Vagina (tissue), 2 donors: ENCODE data around the gene USP47. TPM values are rescaled to one million over a fixed set of nuclear protein-coding genes. Genes with fewer than 3 reads are reported as not detected.

ENCODE experiments used
- DNase-seq, 2 donors: peaks; one replicate each; pipeline ENCODE4 v3.0.0-alpha.2; 2017; ENCODE audit errors: extremely low spot score in 2 of 2
- H3K27ac ChIP-seq: fragments of 200-600 bp; sonication (generic); one replicate; pipeline ENCODE4 v1.5.1; 2019
- H3K27me3 ChIP-seq: fragments of 200-600 bp; sonication (generic); one replicate; pipeline ENCODE4 v1.5.1; 2019
- H3K36me3 ChIP-seq, 2 donors: fragments of 200-600 bp; sonication (generic); one replicate each; pipeline ENCODE4 v1.5.1; 2017 to 2019
- H3K4me1 ChIP-seq: fragments of 200-600 bp; sonication (generic); one replicate; pipeline ENCODE4 v1.5.1; 2019
- H3K4me3 ChIP-seq, 2 donors: fragments of 200-600 bp; sonication (generic); 1 replicate in 1 of 2; 2 replicates in 1 of 2; pipeline ENCODE4 v1.5.1; 2016 to 2019
- H3K9me3 ChIP-seq: fragments of 200-600 bp; sonication (generic); one replicate; pipeline ENCODE4 v1.5.1; 2019
- CTCF ChIP-seq, 3 experiments: fragments of 450-650 bp in 2 of 3; fragments of 200-600 bp in 1 of 3; sonication (generic) in 1 of 3; IDR thresholded peaks; one replicate each; pipeline ENCODE4 v1.5.1; 2017 to 2019; ENCODE audit warnings: antibody characterized with exemption in 3 of 3, mild to moderate bottlenecking in 2 of 3, moderate library complexity in 2 of 3
- POLR2A ChIP-seq, 2 donors: fragments of 450-650 bp; IDR thresholded peaks; one replicate each; pipeline ENCODE4 v1.6.1; 2017; ENCODE audit warnings: antibody characterized with exemption in 2 of 2, mild to moderate bottlenecking in 2 of 2, moderate library complexity in 2 of 2
- POLR2AphosphoS5 ChIP-seq, 2 donors: sonication (generic); formaldehyde crosslinking; IDR thresholded peaks; one replicate each; pipeline ENCODE4 v1.9.0; 2017; ENCODE audit warnings: antibody characterized with exemption in 2 of 2, mild to moderate bottlenecking in 2 of 2, low read depth in 1 of 2; ENCODE audit not compliant: insufficient read depth in 1 of 2
- intact Hi-C: fragments of 100-400 bp; cut with DNase I; formaldehyde crosslinking; loops from one replicate; pipeline ENCODE4 v1.15.1; 2023
- total RNA-seq: library from RNA; depleted of rRNA; stranded (reverse); fragments of >200 nt; gene quantifications from one replicate; pipeline ENCODE4 v1.2.3, GENCODE V29; 2016

The USP47 gene
- total RNA-seq, 1 donor from 2014 or later, result 69.2 TPM

GRCh38 chr11:11965192-11965591 lies 123.4 kb downstream of the USP47 start:
- DNase-seq, result peak in 1 of 2 donors; percentile 87
- H3K36me3 ChIP-seq, result peaks cover 0 to 5% of the 10 kb centered on the region in 2 donors
- no peaks in the 10 kb centered on the region for H3K9me3 ChIP-seq
- no peaks in the 10 kb centered on the region for H3K27me3 ChIP-seq
- peaks cover 28% of the 10 kb centered on the region for H3K4me1 ChIP-seq
- no peak overlapping the region for H3K27ac ChIP-seq
- TF ChIP-seq POLR2AphosphoS5 (IDR thresholded peaks at IDR 0.05; ENCODE audit: insufficient read depth in 1 of 2, low read depth in 1 of 2) (no peak), POLR2A (IDR thresholded peaks at IDR 0.05) (no peak), CTCF (IDR thresholded peaks at IDR 0.05) (no peak)
- H3K4me3 ChIP-seq, result no peak overlapping the region
- intact Hi-C loops, result no loop called here

GRCh38 chr11:11965656-11966353 lies 124.0 kb downstream of the USP47 start:
- Histone ChIP-seq H3K4me1 (peaks cover 23% of the 10 kb centered on the region), H3K27ac (no peak overlapping the region), H3K27me3 (no peaks in the 10 kb centered on the region), H3K4me3 (no peak overlapping the region), H3K9me3 (no peaks in the 10 kb centered on the region), H3K36me3 (peaks cover 0 to 5% of the 10 kb centered on the region in 2 donors)
- intact Hi-C loops, result no loop called here
- TF ChIP-seq POLR2A (IDR thresholded peaks at IDR 0.05) (no peak), POLR2AphosphoS5 (IDR thresholded peaks at IDR 0.05; ENCODE audit: insufficient read depth in 1 of 2, low read depth in 1 of 2) (no peak), CTCF (IDR thresholded peaks at IDR 0.05) (no peak)
- DNase-seq, result no peak

- no peak for TF ChIP-seq POLR2A (IDR thresholded peaks at IDR 0.05)
- TF ChIP-seq CTCF (IDR thresholded peaks at IDR 0.05), result no peak
- TF ChIP-seq POLR2AphosphoS5 (IDR thresholded peaks at IDR 0.05; ENCODE audit: insufficient read depth in 1 of 2, low read depth in 1 of 2), result no peak
- Histone ChIP-seq H3K36me3 (peaks cover 0 to 5% of the 10 kb centered on the region in 2 donors), H3K4me1 (peaks cover 23% of the 10 kb centered on the region), H3K27ac (no peak overlapping the region), H3K4me3 (no peak overlapping the region), H3K9me3 (no peaks in the 10 kb centered on the region), H3K27me3 (no peaks in the 10 kb centered on the region)
- intact Hi-C loops, result no loop called here
- DNase-seq, result no peak
Measured at GRCh38 chr11:11966354-11966741, 124.6 kb downstream of the USP47 start.

GRCh38 chr11:11966826-11967668 lies 125.3 kb downstream of the USP47 start:
- H3K27ac ChIP-seq, result no peak overlapping the region

More at GRCh38 chr11:11966826-11967668, 125.3 kb downstream of the USP47 start:
- Histone ChIP-seq H3K4me1 (peaks cover 28% of the 10 kb centered on the region), H3K27me3 (no peaks in the 10 kb centered on the region), H3K4me3 (no peak overlapping the region), H3K9me3 (no peaks in the 10 kb centered on the region), H3K36me3 (peaks cover 0 to 5% of the 10 kb centered on the region in 2 donors)
- TF ChIP-seq CTCF (IDR thresholded peaks at IDR 0.05) (peak in 1 of 3 experiments; percentile 48), POLR2A (IDR thresholded peaks at IDR 0.05) (no peak)
- intact Hi-C loops, result no loop called here
- DNase-seq, result no peak
